ENCODE data around the gene MFSD6.
"Not testable (repeated sequence)": the region's sequence is repeated elsewhere in the genome, so short reads cannot be mapped to it uniquely, and the experiment has no call there.

- TF ChIP-seq CTCF, POLR2A (IDR thresholded peaks at IDR 0.05): not testable (repeated sequence)
Observed at GRCh38 chr2:190430866-190431265, 22.7 kb downstream of the MFSD6 start.
